GM23338 (cell line): ENCODE data around the gene WIPI1. TPM values are rescaled to one million over a fixed set of nuclear protein-coding genes. Genes with fewer than 3 reads are reported as not detected.

Source experiments
- ATAC-seq: fragments of 200-7000 bp; cut with Tn5 transposase; 3 replicates; pipeline ENCODE4 v1.9.1; 2020
- DNase-seq: peaks from one replicate; pipeline ENCODE4 v3.0.0-alpha.2; 2015; ENCODE audit warnings: low spot score
- H2AFZ ChIP-seq: fragments of 200-600 bp; sonication (generic); 2 replicates; pipeline ENCODE4 v1.8.0; 2016; ENCODE audit warnings: antibody characterized with exemption, mild to moderate bottlenecking, moderate library complexity
- H3F3A ChIP-seq: fragments of 200-600 bp; sonication (generic); replicated peaks from 2 replicates; pipeline ENCODE4 v1.8.0; 2017; ENCODE audit warnings: antibody characterized with exemption, mixed run types, low read depth
- H3K27ac ChIP-seq: fragments of 200-600 bp; sonication (generic); 2 replicates; pipeline ENCODE4 v1.6.1; 2016; ENCODE audit warnings: low read depth
- H3K27me3 ChIP-seq: fragments of 200-600 bp; sonication (generic); 2 replicates; pipeline ENCODE4 v1.8.0; 2016; ENCODE audit warnings: mild to moderate bottlenecking, mixed run types, moderate library complexity; ENCODE audit not compliant: insufficient read depth
- H3K36me3 ChIP-seq: fragments of 200-600 bp; sonication (generic); 2 replicates; pipeline ENCODE4 v1.8.0; 2016; ENCODE audit warnings: mild to moderate bottlenecking; ENCODE audit not compliant: insufficient read depth
- H3K4me1 ChIP-seq: fragments of 200-600 bp; sonication (generic); 2 replicates; pipeline ENCODE4 v1.8.0; 2016; ENCODE audit warnings: mild to moderate bottlenecking, moderate library complexity; ENCODE audit not compliant: insufficient read depth
- H3K4me2 ChIP-seq: fragments of 200-600 bp; sonication (generic); 2 replicates; pipeline ENCODE4 v1.7.1; 2017; ENCODE audit warnings: mixed run types
- H3K4me3 ChIP-seq: fragments of 200-600 bp; sonication (generic); 2 replicates; pipeline ENCODE4 v1.6.1; 2016; ENCODE audit warnings: mixed run types
- H3K79me2 ChIP-seq: fragments of 200-600 bp; sonication (generic); replicated peaks from 2 replicates; pipeline ENCODE4 v1.8.0; 2017; ENCODE audit warnings: mild to moderate bottlenecking; ENCODE audit not compliant: insufficient read depth
- H3K9me2 ChIP-seq: fragments of 200-600 bp; sonication (generic); 2 replicates; pipeline ENCODE4 v1.8.0; 2017; ENCODE audit not compliant: insufficient read depth
- H4K20me1 ChIP-seq: fragments of 200-600 bp; sonication (generic); replicated peaks from 2 replicates; pipeline ENCODE4 v1.8.0; 2017; ENCODE audit warnings: mild to moderate bottlenecking; ENCODE audit not compliant: insufficient read depth
- H3K27ac Mint-ChIP-seq: 2 replicates; pipeline ENCODE4 v1.8.0; 2020; ENCODE audit warnings: inconsistent platforms, mild to moderate bottlenecking, moderate library complexity, mixed read lengths
- H3K27me3 Mint-ChIP-seq: 3 replicates; pipeline ENCODE4 v1.8.0; 2022; ENCODE audit warnings: low read depth, mild to moderate bottlenecking, moderate library complexity, mixed read lengths, inconsistent platforms; ENCODE audit not compliant: insufficient read depth, poor library complexity
- H3K36me3 Mint-ChIP-seq: 3 replicates; pipeline ENCODE4 v1.8.0; 2021; ENCODE audit warnings: low read depth, mild to moderate bottlenecking, inconsistent platforms, moderate library complexity, mixed read lengths
- H3K4me1 Mint-ChIP-seq: 3 replicates; pipeline ENCODE4 v1.8.0; 2020; ENCODE audit warnings: mild to moderate bottlenecking, inconsistent platforms, mixed read lengths
- H3K4me3 Mint-ChIP-seq: 3 replicates; pipeline ENCODE4 v1.8.0; 2021; ENCODE audit warnings: moderate library complexity, mild to moderate bottlenecking, inconsistent platforms, mixed read lengths
- H3K9me3 Mint-ChIP-seq: 3 replicates; pipeline ENCODE4 v1.8.0; 2020; ENCODE audit warnings: moderate library complexity, mild to moderate bottlenecking, inconsistent platforms, mixed read lengths
- EZH2 ChIP-seq: fragments of 200-600 bp; sonication (generic); IDR thresholded peaks from one replicate; pipeline ENCODE4 v1.8.0; 2017; ENCODE audit warnings: antibody characterized with exemption, mild to moderate bottlenecking, low read depth; ENCODE audit not compliant: unreplicated experiment
- EZH2phosphoT487 ChIP-seq: fragments of 200-600 bp; sonication (generic); IDR thresholded peaks from one replicate; pipeline ENCODE4 v1.8.1; 2018; ENCODE audit warnings: antibody characterized with exemption; ENCODE audit not compliant: unreplicated experiment
- NANOG ChIP-seq: IDR thresholded peaks from 2 replicates; pipeline ENCODE4 v1.6.1; 2016; ENCODE audit warnings: antibody characterized with exemption, borderline replicate concordance
- POLR2AphosphoS5 ChIP-seq: IDR thresholded peaks from 2 replicates; pipeline ENCODE4 v1.6.1; 2016; ENCODE audit warnings: antibody characterized with exemption, low read depth
- STAT1 ChIP-seq: IDR thresholded peaks from one replicate; pipeline ENCODE4 v1.6.1; 2016; ENCODE audit warnings: antibody characterized with exemption; ENCODE audit not compliant: unreplicated experiment
- ZNF114 ChIP-seq: fragments of 250-450 bp; sonication (Bioruptor Pico); IDR thresholded peaks from 2 replicates; pipeline ENCODE4 v1.5.0; 2020; ENCODE audit warnings: mild to moderate bottlenecking, moderate library complexity
- ZNF331 ChIP-seq: fragments of 250-450 bp; sonication (Bioruptor Pico); IDR thresholded peaks from 2 replicates; pipeline ENCODE4 v1.5.0; 2020; ENCODE audit warnings: low read depth, mild to moderate bottlenecking, moderate library complexity
- polyA plus RNA-seq: library from polyadenylated mRNA; unstranded; fragments of >200 nt; fragmentation: Nextera tagmentation; extraction: Ambion mirVana; gene quantifications from 2 replicates; pipeline ENCODE4 v1.2.1, GENCODE V29; 2016
- total RNA-seq: library from RNA; depleted of rRNA; stranded (reverse); fragments of >200 nt; shearing (Covaris generic); gene quantifications from 2 replicates; pipeline ENCODE4 v1.2.3, GENCODE V29; 2014
- TF ChIP-seq, protein P1 (sequence below): IDR thresholded peaks from one replicate; pipeline ENCODE4 v1.6.1; 2018; ENCODE audit warnings: antibody characterized with exemption; ENCODE audit not compliant: unreplicated experiment
- TF ChIP-seq, protein P2 (sequence below): fragments of 250-450 bp; sonication (Bioruptor Pico); IDR thresholded peaks from 2 replicates; pipeline ENCODE4 v1.5.0; 2020; ENCODE audit warnings: mild to moderate bottlenecking, moderate library complexity

WIPI1 gene
- total and polyA plus RNA-seq, 2 experiments from 2014 or later, result 24.1 to 29.3 TPM

GRCh38 chr17:68383120-68383442 is 74.2 kb downstream of the WIPI1 start:
- H3K27ac Mint-ChIP-seq, result no peak overlapping the region
- no peaks in the 10 kb centered on the region for H3F3A ChIP-seq
- no peak overlapping the region for H3K4me3 ChIP-seq
- no peak overlapping the region for H2AFZ ChIP-seq
- ATAC-seq (no peak), DNase-seq (no peak)
- H3K9me2 ChIP-seq, result no peaks in the 10 kb centered on the region
- H3K36me3 ChIP-seq, result no peaks in the 10 kb centered on the region
- peaks cover 19% of the 10 kb centered on the region for H3K4me1 Mint-ChIP-seq
- H3K27ac ChIP-seq, result no peak overlapping the region
- no peaks in the 10 kb centered on the region for H3K79me2 ChIP-seq
- no peaks in the 10 kb centered on the region for H3K27me3 ChIP-seq
- no peaks in the 10 kb centered on the region for H3K36me3 Mint-ChIP-seq
- peaks cover 11% of the 10 kb centered on the region for H3K4me1 ChIP-seq
- no peak overlapping the region for H3K4me3 Mint-ChIP-seq
- no peak for TF ChIP-seq ZNF331 (CRISPR knock-in tag)
- TF ChIP-seq NANOG, result no peak
- TF ChIP-seq EZH2phosphoT487, result no peak
- TF ChIP-seq EZH2, result no peak
- no peak for TF ChIP-seq POLR2AphosphoS5
- H3K27me3 Mint-ChIP-seq, result peaks cover 6% of the 10 kb centered on the region
- no peaks in the 10 kb centered on the region for H3K9me3 Mint-ChIP-seq
- no peaks in the 10 kb centered on the region for H4K20me1 ChIP-seq
- H3K4me2 ChIP-seq, result no peak overlapping the region

DNA sequence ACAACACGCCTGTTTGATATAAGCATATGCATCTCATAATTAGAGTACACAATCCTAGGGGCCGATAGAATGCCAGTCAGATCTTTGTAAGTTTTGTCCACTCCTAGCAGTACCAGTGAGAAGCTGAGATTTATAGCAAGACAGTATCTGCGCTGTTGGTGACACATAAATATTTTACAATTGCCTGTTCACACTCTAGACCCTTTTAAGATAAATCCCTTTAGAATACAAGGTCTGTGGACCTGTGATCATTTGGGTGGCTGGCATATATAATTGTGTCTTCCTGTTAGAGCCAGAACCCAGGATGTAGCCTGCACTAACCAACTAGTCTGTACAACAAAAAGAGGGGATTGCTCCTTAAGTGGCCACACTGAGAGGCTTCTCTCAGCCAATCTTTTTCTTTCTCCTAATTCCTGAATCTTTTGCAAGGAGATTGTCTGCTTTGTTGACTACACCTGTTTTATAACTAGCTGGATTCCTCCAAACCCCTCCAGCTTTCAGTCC is 74.7 kb downstream of the WIPI1 start:
- H3K4me3 ChIP-seq, result no peak overlapping the region
- no peaks in the 10 kb centered on the region for H3K79me2 ChIP-seq
- H2AFZ ChIP-seq, result no peak overlapping the region
- peaks cover 15% of the 10 kb centered on the region for H3K4me1 ChIP-seq
- no peaks in the 10 kb centered on the region for H3K9me2 ChIP-seq
- no peak overlapping the region for H3K27ac ChIP-seq
- Mint-ChIP-seq H3K27me3 (peaks cover 6% of the 10 kb centered on the region), H3K4me3 (no peak overlapping the region), H3K36me3 (no peaks in the 10 kb centered on the region), H3K27ac (no peak overlapping the region), H3K9me3 (no peaks in the 10 kb centered on the region), H3K4me1 (peaks cover 23% of the 10 kb centered on the region)
- H3K27me3 ChIP-seq, result no peaks in the 10 kb centered on the region
- H3K4me2 ChIP-seq, result no peak overlapping the region
- no peaks in the 10 kb centered on the region for H3K36me3 ChIP-seq
- H3F3A ChIP-seq, result no peaks in the 10 kb centered on the region
- no peak for DNase-seq
- TF ChIP-seq STAT1 (no peak), ZNF114 (CRISPR knock-in tag) (no peak), EZH2 (no peak), ZNF331 (CRISPR knock-in tag) (no peak), POLR2AphosphoS5 (no peak)
- TF ChIP-seq, protein P1, sequence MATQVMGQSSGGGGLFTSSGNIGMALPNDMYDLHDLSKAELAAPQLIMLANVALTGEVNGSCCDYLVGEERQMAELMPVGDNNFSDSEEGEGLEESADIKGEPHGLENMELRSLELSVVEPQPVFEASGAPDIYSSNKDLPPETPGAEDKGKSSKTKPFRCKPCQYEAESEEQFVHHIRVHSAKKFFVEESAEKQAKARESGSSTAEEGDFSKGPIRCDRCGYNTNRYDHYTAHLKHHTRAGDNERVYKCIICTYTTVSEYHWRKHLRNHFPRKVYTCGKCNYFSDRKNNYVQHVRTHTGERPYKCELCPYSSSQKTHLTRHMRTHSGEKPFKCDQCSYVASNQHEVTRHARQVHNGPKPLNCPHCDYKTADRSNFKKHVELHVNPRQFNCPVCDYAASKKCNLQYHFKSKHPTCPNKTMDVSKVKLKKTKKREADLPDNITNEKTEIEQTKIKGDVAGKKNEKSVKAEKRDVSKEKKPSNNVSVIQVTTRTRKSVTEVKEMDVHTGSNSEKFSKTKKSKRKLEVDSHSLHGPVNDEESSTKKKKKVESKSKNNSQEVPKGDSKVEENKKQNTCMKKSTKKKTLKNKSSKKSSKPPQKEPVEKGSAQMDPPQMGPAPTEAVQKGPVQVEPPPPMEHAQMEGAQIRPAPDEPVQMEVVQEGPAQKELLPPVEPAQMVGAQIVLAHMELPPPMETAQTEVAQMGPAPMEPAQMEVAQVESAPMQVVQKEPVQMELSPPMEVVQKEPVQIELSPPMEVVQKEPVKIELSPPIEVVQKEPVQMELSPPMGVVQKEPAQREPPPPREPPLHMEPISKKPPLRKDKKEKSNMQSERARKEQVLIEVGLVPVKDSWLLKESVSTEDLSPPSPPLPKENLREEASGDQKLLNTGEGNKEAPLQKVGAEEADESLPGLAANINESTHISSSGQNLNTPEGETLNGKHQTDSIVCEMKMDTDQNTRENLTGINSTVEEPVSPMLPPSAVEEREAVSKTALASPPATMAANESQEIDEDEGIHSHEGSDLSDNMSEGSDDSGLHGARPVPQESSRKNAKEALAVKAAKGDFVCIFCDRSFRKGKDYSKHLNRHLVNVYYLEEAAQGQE, result no peak
- TF ChIP-seq, protein P2, sequence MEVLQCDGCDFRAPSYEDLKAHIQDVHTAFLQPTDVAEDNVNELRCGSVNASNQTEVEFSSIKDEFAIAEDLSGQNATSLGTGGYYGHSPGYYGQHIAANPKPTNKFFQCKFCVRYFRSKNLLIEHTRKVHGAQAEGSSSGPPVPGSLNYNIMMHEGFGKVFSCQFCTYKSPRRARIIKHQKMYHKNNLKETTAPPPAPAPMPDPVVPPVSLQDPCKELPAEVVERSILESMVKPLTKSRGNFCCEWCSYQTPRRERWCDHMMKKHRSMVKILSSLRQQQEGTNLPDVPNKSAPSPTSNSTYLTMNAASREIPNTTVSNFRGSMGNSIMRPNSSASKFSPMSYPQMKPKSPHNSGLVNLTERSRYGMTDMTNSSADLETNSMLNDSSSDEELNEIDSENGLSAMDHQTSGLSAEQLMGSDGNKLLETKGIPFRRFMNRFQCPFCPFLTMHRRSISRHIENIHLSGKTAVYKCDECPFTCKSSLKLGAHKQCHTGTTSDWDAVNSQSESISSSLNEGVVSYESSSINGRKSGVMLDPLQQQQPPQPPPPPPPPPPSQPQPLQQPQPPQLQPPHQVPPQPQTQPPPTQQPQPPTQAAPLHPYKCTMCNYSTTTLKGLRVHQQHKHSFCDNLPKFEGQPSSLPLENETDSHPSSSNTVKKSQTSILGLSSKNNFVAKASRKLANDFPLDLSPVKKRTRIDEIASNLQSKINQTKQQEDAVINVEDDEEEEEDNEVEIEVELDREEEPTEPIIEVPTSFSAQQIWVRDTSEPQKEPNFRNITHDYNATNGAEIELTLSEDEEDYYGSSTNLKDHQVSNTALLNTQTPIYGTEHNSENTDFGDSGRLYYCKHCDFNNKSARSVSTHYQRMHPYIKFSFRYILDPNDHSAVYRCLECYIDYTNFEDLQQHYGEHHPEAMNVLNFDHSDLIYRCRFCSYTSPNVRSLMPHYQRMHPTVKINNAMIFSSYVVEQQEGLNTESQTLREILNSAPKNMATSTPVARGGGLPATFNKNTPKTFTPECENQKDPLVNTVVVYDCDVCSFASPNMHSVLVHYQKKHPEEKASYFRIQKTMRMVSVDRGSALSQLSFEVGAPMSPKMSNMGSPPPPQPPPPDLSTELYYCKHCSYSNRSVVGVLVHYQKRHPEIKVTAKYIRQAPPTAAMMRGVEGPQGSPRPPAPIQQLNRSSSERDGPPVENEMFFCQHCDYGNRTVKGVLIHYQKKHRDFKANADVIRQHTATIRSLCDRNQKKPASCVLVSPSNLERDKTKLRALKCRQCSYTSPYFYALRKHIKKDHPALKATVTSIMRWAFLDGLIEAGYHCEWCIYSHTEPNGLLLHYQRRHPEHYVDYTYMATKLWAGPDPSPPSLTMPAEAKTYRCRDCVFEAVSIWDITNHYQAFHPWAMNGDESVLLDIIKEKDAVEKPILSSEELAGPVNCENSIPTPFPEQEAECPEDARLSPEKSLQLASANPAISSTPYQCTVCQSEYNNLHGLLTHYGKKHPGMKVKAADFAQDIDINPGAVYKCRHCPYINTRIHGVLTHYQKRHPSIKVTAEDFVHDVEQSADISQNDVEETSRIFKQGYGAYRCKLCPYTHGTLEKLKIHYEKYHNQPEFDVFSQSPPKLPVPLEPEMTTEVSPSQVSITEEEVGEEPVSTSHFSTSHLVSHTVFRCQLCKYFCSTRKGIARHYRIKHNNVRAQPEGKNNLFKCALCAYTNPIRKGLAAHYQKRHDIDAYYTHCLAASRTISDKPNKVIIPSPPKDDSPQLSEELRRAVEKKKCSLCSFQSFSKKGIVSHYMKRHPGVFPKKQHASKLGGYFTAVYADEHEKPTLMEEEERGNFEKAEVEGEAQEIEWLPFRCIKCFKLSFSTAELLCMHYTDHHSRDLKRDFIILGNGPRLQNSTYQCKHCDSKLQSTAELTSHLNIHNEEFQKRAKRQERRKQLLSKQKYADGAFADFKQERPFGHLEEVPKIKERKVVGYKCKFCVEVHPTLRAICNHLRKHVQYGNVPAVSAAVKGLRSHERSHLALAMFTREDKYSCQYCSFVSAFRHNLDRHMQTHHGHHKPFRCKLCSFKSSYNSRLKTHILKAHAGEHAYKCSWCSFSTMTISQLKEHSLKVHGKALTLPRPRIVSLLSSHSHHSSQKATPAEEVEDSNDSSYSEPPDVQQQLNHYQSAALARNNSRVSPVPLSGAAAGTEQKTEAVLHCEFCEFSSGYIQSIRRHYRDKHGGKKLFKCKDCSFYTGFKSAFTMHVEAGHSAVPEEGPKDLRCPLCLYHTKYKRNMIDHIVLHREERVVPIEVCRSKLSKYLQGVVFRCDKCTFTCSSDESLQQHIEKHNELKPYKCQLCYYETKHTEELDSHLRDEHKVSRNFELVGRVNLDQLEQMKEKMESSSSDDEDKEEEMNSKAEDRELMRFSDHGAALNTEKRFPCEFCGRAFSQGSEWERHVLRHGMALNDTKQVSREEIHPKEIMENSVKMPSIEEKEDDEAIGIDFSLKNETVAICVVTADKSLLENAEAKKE (CRISPR knock-in tag), result no peak
- ATAC-seq, result no peak
- H4K20me1 ChIP-seq, result no peaks in the 10 kb centered on the region
